GOT3 (cell line): Measurements from ENCODE around the gene SPACA6.

Source experiments
- DNase-seq: peaks from one replicate; lab custom pipeline; 2025; ENCODE audit warnings: mixed read lengths; lab: John Stamatoyannopoulos, UW

SPACA6 gene

GRCh38 chr19:51688671-51689571 is 4.2 kb upstream of the SPACA6 start:
- peak; percentile 60 for DNase-seq

GRCh38 chr19:51689751-51690453 is 3.2 kb upstream of the SPACA6 start:
- no peak for DNase-seq

GRCh38 chr19:51690454-51691073 is 2.6 kb upstream of the SPACA6 start:
- no peak for DNase-seq

- no peak for DNase-seq
Measured at GRCh38 chr19:51691074-51691583, 2.0 kb upstream of the SPACA6 start.

GRCh38 chr19:51691584-51692428 is 1.3 kb upstream of the SPACA6 start:
- DNase-seq, result no peak

- no peak for DNase-seq
Measured at GRCh38 chr19:51692468-51692867, 662 bp upstream of the SPACA6 start.

- DNase-seq, result no peak
Measured at GRCh38 chr19:51693819-51694218, 689 bp downstream of the SPACA6 start.

- no peak for DNase-seq
Measured at GRCh38 chr19:51694318-51695085, 1.4 kb downstream of the SPACA6 start.

- DNase-seq, result no peak
Measured at GRCh38 chr19:51695088-51695487, 2.0 kb downstream of the SPACA6 start.

- no peak for DNase-seq
Measured at GRCh38 chr19:51695702-51696315, 2.7 kb downstream of the SPACA6 start.

GRCh38 chr19:51696606-51697005 is 3.5 kb downstream of the SPACA6 start:
- DNase-seq, result no peak

GRCh38 chr19:51697169-51697776 is 4.1 kb downstream of the SPACA6 start:
- DNase-seq, result no peak

GRCh38 chr19:51698296-51698695 is 5.2 kb downstream of the SPACA6 start:
- DNase-seq, result no peak

GRCh38 chr19:51699170-51699569 is 6.0 kb downstream of the SPACA6 start:
- DNase-seq, result no peak

GRCh38 chr19:51701468-51702100 is 8.5 kb downstream of the SPACA6 start:
- DNase-seq, result no peak

- no peak for DNase-seq
Measured at GRCh38 chr19:51702103-51702824, 9.1 kb downstream of the SPACA6 start.

- no peak for DNase-seq
Measured at GRCh38 chr19:51702825-51703574, 9.9 kb downstream of the SPACA6 start.
